ENCODE results near the gene FCRL1.

- TF ChIP-seq YY1 (IDR thresholded peaks at IDR 0.05; ENCODE audit: insufficient read depth, insufficient read length) (no peak), ZNF274 (IDR thresholded peaks at IDR 0.05; ENCODE audit: low read depth, low read length) (no peak), SUZ12 (IDR thresholded peaks at IDR 0.05; ENCODE audit: extremely low read depth, insufficient read depth, insufficient read length) (no peak)
Measured at GRCh38 chr1:157868654-157869053, 48.7 kb upstream of the FCRL1 start.
